Tibial nerve (tissue), 4 donors: ENCODE data around the gene LNX2. TPM values are rescaled to one million over a fixed set of nuclear protein-coding genes. Genes with fewer than 3 reads are reported as not detected.
A peak's percentile ranks its signal among the peaks of the same experiment; 100 is the strongest.

Experiments
- DNase-seq, 2 donors: peaks; one replicate each; pipeline ENCODE4 v3.0.0-alpha.2; 2019; ENCODE audit warnings: low spot score in 2 of 2
- H3K27ac ChIP-seq, 4 donors: fragments of 200-600 bp; sonication (generic) in 3 of 4; one replicate each; pipeline ENCODE4 v1.5.1; 2017 to 2019; ENCODE audit warnings: mild to moderate bottlenecking in 1 of 4
- H3K27me3 ChIP-seq, 2 donors: fragments of 200-600 bp; sonication (generic) in 1 of 2; one replicate each; pipeline versions ENCODE4 v1.5.1 to v1.6.0; 2017 to 2019
- H3K36me3 ChIP-seq, 3 donors: fragments of 200-600 bp; sonication (generic); one replicate each; pipeline ENCODE4 v1.5.1; 2018 to 2019
- H3K4me1 ChIP-seq, 4 donors: fragments of 200-600 bp; sonication (generic) in 3 of 4; one replicate each; pipeline ENCODE4 v1.5.1; 2017 to 2019
- H3K4me3 ChIP-seq, 4 donors: fragments of 200-600 bp; sonication (generic) in 3 of 4; one replicate each; pipeline ENCODE4 v1.5.1; 2017 to 2019; ENCODE audit warnings: mild to moderate bottlenecking in 1 of 4, moderate library complexity in 1 of 4
- H3K9me3 ChIP-seq, 4 donors: fragments of 200-600 bp; sonication (generic) in 3 of 4; one replicate each; pipeline ENCODE4 v1.5.1; 2017 to 2019
- EP300 ChIP-seq, 2 donors: sonication (generic); formaldehyde crosslinking; IDR thresholded peaks; one replicate each; pipeline ENCODE4 v1.6.1; 2017; ENCODE audit warnings: antibody characterized with exemption in 2 of 2, mild to moderate bottlenecking in 1 of 2
- POLR2A ChIP-seq, 2 donors: fragments of 450-650 bp; IDR thresholded peaks; one replicate each; pipeline ENCODE4 v1.6.1; 2017; ENCODE audit warnings: antibody characterized with exemption in 2 of 2, mild to moderate bottlenecking in 2 of 2, moderate library complexity in 2 of 2
- WGBS, 2 donors: methylation state at CpG; one replicate each; pipeline ENCODE4 v1.1.5; 2018; 5-methylcytosine and 5-hydroxymethylcytosine counted together
- total RNA-seq, 4 donors: library from RNA; depleted of rRNA; stranded (reverse); fragments of >200 nt; gene quantifications; one replicate each; pipeline ENCODE4 v1.1.0, GENCODE V29; 2016
- TF ChIP-seq, protein P1 (sequence below), 5 experiments: fragments of 200-600 bp in 3 of 5; fragments of 450-650 bp in 2 of 5; sonication (generic) in 3 of 5; IDR thresholded peaks; one replicate each; pipeline ENCODE4 v1.5.1; 2016 to 2019; ENCODE audit warnings: antibody characterized with exemption in 5 of 5, mild to moderate bottlenecking in 3 of 5, moderate library complexity in 2 of 5

Gene LNX2
- total RNA-seq, 4 donors from 2014 or later: 4.6 to 7.3 (median 6.7) TPM

DNA sequence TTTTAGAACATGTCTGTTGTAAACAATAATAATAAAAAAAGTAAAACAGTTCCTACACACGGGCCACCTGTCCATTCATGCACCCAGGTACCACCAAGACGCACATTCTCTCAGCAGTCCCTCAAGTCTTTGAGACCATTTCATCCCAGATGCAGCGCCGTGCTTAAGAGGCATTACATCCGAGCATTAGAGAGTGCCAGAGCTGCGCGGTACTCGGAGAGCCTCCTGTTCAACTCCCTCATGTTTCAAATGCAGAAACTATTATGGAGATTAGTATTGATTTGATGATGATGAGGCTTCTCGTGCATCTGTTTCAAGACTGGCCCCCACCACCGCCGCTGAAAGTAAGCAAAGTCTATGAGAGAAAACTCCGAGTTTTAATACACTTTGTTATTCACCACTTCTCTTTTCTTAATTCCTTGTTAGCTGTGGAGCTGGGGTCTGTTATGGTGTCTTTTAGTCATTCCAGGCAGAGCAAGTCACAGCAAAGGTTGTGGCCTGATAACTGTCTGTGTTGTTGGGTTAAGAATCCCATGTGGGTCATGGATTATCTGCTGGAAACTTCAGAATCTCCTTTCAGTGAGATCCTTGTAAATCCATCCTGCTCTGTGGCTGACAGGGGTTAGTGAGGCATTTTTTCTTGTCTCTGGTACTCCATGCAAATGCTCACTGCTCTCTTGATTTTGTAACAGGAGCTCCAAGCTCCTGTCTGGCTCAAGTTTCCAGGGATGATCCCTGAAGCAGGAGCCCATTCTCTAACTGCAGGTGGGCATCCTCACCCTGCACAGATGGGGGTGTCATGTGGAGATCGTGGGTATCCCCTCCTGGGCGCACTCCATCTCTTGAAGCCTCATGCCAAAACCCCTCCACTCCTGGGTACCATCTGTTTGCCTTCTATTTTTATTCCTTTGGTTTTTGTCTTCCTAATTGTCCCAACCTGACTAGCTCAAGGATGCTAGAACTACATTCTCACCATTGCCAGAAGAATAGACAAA is 95.1 kb downstream of the LNX2 start:
- Histone ChIP-seq H3K4me3 (no peak overlapping the region), H3K9me3 (no peaks in the 10 kb centered on the region), H3K27ac (no peak overlapping the region), H3K36me3 (no peaks in the 10 kb centered on the region), H3K27me3 (no peaks in the 10 kb centered on the region), H3K4me1 (no peaks in the 10 kb centered on the region)
- TF ChIP-seq POLR2A (IDR thresholded peaks at IDR 0.05) (no peak), EP300 (IDR thresholded peaks at IDR 0.05) (no peak)
- TF ChIP-seq, protein P1, sequence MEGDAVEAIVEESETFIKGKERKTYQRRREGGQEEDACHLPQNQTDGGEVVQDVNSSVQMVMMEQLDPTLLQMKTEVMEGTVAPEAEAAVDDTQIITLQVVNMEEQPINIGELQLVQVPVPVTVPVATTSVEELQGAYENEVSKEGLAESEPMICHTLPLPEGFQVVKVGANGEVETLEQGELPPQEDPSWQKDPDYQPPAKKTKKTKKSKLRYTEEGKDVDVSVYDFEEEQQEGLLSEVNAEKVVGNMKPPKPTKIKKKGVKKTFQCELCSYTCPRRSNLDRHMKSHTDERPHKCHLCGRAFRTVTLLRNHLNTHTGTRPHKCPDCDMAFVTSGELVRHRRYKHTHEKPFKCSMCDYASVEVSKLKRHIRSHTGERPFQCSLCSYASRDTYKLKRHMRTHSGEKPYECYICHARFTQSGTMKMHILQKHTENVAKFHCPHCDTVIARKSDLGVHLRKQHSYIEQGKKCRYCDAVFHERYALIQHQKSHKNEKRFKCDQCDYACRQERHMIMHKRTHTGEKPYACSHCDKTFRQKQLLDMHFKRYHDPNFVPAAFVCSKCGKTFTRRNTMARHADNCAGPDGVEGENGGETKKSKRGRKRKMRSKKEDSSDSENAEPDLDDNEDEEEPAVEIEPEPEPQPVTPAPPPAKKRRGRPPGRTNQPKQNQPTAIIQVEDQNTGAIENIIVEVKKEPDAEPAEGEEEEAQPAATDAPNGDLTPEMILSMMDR (IDR thresholded peaks at IDR 0.05): no peak
- no peak for DNase-seq
- WGBS, 2 donors: 84 to 85% methylated on average over 14 of the region's 14 CpGs

DNA sequence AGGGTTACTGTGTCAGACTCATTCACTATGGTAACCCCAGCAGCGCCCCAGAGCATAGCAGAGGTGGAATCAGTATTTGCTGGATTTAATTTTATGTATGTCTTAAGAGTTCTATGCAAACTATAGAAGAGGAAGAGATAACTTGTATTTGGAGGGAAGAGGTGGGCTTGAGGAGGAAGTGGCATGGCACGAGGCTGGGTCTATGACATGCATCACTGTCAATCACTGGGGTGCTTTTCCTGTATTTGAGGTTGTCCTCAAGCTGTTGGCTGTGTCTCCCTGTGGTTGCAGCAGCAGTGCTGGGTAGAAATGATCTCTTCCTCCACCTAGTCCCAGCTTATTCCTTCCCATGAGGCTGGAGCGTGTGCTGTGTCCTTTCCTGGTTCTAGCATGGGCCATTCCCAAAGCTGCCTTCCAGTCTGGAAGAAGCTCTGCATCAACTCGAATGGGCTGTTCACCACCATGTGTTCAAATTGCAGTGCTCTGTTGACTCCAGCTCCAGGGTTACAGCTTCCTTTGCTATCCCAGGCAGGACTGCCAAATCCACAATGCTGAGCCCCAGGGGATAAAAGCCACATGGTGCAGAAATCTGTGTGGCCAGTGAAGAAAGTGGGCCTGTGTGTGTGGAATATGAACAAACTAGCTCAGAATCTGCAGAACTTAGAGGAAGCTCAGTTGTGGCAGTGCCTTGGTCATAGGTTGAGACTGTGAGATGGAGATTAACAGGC is 96.8 kb downstream of the LNX2 start:
- H3K9me3 ChIP-seq: no peaks in the 10 kb centered on the region
- no peaks in the 10 kb centered on the region for H3K27me3 ChIP-seq
- no peak for TF ChIP-seq POLR2A (IDR thresholded peaks at IDR 0.05)
- H3K36me3 ChIP-seq: no peaks in the 10 kb centered on the region
- peak in 1 of 2 donors; percentile 7 for DNase-seq
- 61 to 72% methylated on average over 4 of the region's 4 CpGs for WGBS, 2 donors
- H3K4me1 ChIP-seq: no peaks in the 10 kb centered on the region
- H3K27ac ChIP-seq: no peak overlapping the region
- no peak overlapping the region for H3K4me3 ChIP-seq

DNA sequence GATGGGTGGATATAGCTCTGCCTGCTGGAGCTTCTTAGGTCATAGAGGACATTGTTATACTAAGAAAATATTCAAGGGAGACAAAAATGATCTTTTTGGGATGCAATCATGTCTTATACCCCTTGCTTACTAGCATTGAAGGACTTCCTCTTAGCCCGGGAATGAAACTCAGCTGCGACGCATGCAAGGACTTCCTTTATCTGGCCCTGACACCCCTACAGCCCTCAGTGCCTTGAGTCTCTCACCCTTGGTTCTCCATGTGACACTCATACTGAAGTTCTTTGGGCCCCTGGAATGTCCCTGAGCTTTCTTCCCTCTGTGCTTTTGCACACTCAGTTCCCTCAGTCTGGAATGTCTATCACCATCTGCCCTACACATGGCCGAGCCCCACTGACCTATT is 97.5 kb downstream of the LNX2 start:
- TF ChIP-seq EP300 (IDR thresholded peaks at IDR 0.05): no peak
- TF ChIP-seq, protein P1 (IDR thresholded peaks at IDR 0.05): no peak
- 56 to 61% methylated on average over 4 of the region's 4 CpGs for WGBS, 2 donors
- DNase-seq: no peak

DNA sequence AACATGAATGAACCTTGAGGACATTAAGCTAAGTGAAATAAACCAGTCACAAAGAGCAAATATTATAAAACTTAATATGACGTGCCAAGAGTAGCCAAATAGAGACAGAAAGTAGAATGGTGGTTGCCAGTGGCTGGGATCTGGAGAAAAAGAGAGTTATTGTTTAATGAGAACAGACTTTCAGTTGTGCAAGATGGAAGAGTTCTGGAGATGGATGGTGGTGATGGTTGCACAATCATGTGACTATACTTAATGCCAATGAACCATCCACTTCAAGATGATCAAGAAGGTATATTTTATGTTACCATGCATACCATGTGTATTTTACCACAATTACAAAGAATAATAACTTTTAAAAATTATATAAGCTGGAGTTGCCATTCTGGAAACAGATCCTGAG is 104.2 kb downstream of the LNX2 start:
- Histone ChIP-seq H3K4me1 (no peaks in the 10 kb centered on the region), H3K4me3 (no peak overlapping the region), H3K27ac (no peak overlapping the region), H3K9me3 (no peaks in the 10 kb centered on the region), H3K36me3 (no peaks in the 10 kb centered on the region), H3K27me3 (no peaks in the 10 kb centered on the region)
- no peak for DNase-seq
- 28 to 45% methylated on average over 1 of the region's 1 CpG for WGBS, 2 donors
- TF ChIP-seq EP300 (IDR thresholded peaks at IDR 0.05): no peak
- TF ChIP-seq, protein P1 (IDR thresholded peaks at IDR 0.05): no peak
- TF ChIP-seq POLR2A (IDR thresholded peaks at IDR 0.05): no peak

More for the DNA sequence above, 97.5 kb downstream of the LNX2 start:
- H3K36me3 ChIP-seq: no peaks in the 10 kb centered on the region
- H3K9me3 ChIP-seq: no peaks in the 10 kb centered on the region
- H3K27ac ChIP-seq: no peak overlapping the region
- H3K4me1 ChIP-seq: no peaks in the 10 kb centered on the region
- H3K27me3 ChIP-seq: no peaks in the 10 kb centered on the region
- H3K4me3 ChIP-seq: no peak overlapping the region

DNA sequence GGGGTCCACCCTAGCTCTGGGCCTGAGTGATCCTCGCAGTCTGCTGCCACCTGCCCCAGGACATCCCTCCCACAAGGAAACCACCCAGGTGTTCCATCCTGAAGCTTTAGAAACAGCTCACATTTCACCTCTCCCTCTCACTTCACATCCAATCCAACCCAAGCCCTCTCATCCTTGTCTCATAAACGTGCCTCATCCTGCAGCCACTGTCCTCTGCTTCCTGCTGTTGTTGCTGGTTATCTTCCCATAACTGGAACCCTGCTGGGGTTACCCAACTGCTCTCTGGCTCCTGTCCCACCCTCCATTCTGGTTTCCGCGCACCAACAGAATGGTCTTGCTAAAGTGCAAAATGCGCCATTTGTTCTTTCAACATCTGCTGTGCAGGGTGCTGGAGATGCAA is 110.2 kb downstream of the LNX2 start:
- 75 to 81% methylated on average over 5 of the region's 5 CpGs for WGBS, 2 donors
- TF ChIP-seq, protein P1 (IDR thresholded peaks at IDR 0.05): no peak
- no peak for TF ChIP-seq EP300 (IDR thresholded peaks at IDR 0.05)
- no peak for TF ChIP-seq POLR2A (IDR thresholded peaks at IDR 0.05)

More for the DNA sequence above, 110.2 kb downstream of the LNX2 start:
- Histone ChIP-seq H3K4me3 (no peak overlapping the region), H3K4me1 (no peaks in the 10 kb centered on the region), H3K27ac (no peak overlapping the region), H3K36me3 (no peaks in the 10 kb centered on the region), H3K9me3 (no peaks in the 10 kb centered on the region), H3K27me3 (no peaks in the 10 kb centered on the region)
- DNase-seq: no peak
